ENCODE results near the gene ARHGAP22.

The ARHGAP22 gene

DNA sequence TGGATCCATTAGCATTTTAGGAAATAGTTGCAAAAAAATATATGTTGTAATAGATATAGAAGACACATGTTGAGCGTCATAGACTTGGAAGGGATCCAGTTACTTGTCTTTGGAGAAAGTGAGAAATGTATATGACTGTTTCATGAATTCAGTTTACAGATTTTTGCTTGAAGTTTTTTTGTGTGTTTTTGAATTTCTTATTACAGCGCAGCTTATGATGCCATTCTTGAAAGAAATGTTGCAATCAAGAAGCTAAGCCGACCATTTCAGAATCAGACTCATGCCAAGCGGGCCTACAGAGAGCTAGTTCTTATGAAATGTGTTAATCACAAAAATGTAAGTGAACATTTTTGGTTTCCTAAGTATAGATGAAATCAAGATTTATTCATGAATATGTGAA is 200.2 kb downstream of the ARHGAP22 start:
- no peak for DNase-seq
- TF ChIP-seq, protein P1, sequence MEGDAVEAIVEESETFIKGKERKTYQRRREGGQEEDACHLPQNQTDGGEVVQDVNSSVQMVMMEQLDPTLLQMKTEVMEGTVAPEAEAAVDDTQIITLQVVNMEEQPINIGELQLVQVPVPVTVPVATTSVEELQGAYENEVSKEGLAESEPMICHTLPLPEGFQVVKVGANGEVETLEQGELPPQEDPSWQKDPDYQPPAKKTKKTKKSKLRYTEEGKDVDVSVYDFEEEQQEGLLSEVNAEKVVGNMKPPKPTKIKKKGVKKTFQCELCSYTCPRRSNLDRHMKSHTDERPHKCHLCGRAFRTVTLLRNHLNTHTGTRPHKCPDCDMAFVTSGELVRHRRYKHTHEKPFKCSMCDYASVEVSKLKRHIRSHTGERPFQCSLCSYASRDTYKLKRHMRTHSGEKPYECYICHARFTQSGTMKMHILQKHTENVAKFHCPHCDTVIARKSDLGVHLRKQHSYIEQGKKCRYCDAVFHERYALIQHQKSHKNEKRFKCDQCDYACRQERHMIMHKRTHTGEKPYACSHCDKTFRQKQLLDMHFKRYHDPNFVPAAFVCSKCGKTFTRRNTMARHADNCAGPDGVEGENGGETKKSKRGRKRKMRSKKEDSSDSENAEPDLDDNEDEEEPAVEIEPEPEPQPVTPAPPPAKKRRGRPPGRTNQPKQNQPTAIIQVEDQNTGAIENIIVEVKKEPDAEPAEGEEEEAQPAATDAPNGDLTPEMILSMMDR (IDR thresholded peaks at IDR 0.05), result no peak
- H3K36me3 Mint-ChIP-seq (ENCODE audit: low read depth), result peaks cover 14% of the 10 kb centered on the region
- H3K27me3 Mint-ChIP-seq (ENCODE audit: low read depth, poor library complexity), result no peaks in the 10 kb centered on the region
- H3K4me1 Mint-ChIP-seq, result peaks cover 10% of the 10 kb centered on the region
- no peaks in the 10 kb centered on the region for H3K9me3 Mint-ChIP-seq
- H3K27ac Mint-ChIP-seq, result no peak overlapping the region
- H3K4me3 Mint-ChIP-seq, result no peak overlapping the region

DNA sequence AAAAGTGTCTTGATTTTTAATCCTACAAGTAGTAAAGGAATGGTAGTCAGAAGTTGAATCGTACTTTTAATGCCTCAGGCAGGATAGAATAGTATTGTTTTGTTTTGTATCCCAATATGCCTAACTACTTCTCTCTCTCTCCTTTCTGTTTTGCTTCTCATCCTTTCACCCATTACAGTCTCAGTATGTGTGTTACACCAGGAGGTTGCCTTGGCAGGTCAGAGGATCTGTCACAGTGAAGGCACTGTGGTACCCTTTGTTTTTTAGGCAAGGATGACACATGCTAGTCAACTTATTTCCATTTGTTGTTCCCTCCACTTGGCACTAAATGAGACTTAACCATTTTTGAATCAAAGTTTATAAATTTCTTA is 204.0 kb downstream of the ARHGAP22 start:
- H3K4me3 Mint-ChIP-seq, result no peak overlapping the region
- TF ChIP-seq, protein P1 (IDR thresholded peaks at IDR 0.05), result no peak
- peaks cover 3% of the 10 kb centered on the region for H3K27me3 Mint-ChIP-seq (ENCODE audit: low read depth, poor library complexity)
- peak overlapping the region; percentile 24 for H3K27ac Mint-ChIP-seq
- H3K4me1 Mint-ChIP-seq, result peaks cover 23% of the 10 kb centered on the region
- peaks cover 10% of the 10 kb centered on the region for H3K36me3 Mint-ChIP-seq (ENCODE audit: low read depth)
- H3K9me3 Mint-ChIP-seq, result no peaks in the 10 kb centered on the region
- DNase-seq, result no peak

DNA sequence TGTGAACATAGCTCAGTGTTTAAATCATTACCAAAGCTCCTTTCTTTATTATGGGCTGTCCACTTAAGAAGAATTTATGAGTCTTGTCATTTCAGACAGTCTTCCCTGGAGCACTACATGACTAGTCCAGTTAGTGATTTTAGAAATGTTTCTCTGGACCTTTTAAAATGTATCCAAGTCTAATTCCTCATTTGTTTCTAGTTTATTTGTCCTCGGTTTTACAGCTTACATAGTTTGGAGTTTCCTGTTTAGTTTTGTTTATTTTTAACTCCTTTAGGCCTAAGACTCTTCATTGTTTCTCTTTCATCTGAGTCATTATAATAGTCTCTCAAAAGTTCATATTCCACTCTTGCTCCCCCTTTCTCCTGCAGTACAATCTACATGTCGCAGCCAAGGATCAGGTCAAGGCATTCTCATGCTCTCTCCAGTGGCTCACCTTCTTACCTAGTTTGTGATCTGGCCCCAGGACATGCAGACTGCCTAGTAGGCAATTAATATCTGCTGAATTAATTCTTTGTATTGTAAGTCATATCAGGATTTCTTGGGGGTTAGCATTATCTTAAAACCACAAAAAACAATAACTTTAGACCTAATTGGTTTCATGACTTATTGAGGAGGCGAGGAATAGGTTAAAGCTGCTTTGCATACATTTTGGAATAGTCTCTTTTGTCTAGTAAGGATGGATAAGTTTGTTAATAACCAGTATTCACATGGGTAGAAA is 204.6 kb downstream of the ARHGAP22 start:
- no peaks in the 10 kb centered on the region for H3K9me3 Mint-ChIP-seq
- TF ChIP-seq, protein P1 (IDR thresholded peaks at IDR 0.05), result no peak
- no peak overlapping the region for H3K4me3 Mint-ChIP-seq
- peaks cover 3% of the 10 kb centered on the region for H3K27me3 Mint-ChIP-seq (ENCODE audit: low read depth, poor library complexity)
- peaks cover 23% of the 10 kb centered on the region for H3K4me1 Mint-ChIP-seq
- H3K27ac Mint-ChIP-seq, result peak overlapping the region; percentile 55
- no peak for DNase-seq
- H3K36me3 Mint-ChIP-seq (ENCODE audit: low read depth), result peaks cover 7% of the 10 kb centered on the region

DNA sequence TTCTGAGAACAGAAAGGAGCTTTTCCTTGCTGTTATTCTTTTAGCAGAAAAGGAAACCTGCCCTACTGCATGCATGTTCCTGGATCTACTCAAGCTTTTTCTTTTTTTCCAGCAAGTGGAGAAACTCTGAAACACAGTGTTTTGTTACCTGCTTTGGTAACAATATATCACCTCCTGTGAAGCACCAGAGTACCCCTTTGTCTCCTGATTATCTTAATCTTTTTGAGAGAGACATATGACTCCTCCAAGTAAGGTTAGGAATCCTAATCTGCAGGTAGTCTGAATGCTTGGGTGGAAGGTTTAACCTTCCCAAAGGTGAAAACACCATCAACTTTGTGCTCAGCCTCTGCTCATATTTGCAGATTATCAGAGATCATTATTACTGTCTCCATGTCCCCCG is 205.3 kb downstream of the ARHGAP22 start:
- H3K4me3 Mint-ChIP-seq, result no peak overlapping the region
- peak overlapping the region; percentile 94 for H3K27ac Mint-ChIP-seq
- H3K27me3 Mint-ChIP-seq (ENCODE audit: low read depth, poor library complexity), result peaks cover 3% of the 10 kb centered on the region

DNA sequence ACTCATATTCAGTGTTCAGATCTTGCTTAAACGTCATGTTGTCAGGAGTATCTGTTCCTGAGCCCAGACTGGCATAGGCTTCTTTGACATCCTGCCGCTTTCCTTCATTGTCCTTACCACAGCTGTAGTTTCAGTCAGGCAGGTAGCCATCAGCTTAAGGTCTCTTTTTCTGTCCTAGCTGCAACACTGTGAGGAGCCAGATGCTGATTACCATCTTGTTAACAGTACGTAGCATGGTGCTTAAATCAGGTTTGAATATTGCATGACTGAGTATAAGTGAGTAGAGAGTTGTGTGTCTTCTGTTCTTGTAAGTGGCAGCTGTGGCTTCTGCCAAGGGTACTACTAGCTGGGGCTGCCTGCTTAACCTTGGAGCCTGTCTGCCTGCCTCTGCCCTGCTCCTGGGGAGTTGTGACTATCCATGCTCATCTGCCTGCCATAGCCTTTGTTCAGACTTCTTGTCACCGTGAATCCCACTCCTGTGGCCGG is 205.8 kb downstream of the ARHGAP22 start:
- H3K36me3 Mint-ChIP-seq (ENCODE audit: low read depth), result no peaks in the 10 kb centered on the region
- H3K27ac Mint-ChIP-seq, result peak overlapping the region; percentile 94
- DNase-seq, result peak; percentile 3

More for the DNA sequence above, 205.3 kb downstream of the ARHGAP22 start:
- DNase-seq, result no peak
- Mint-ChIP-seq H3K9me3 (no peaks in the 10 kb centered on the region), H3K4me1 (peaks cover 23% of the 10 kb centered on the region), H3K36me3 (ENCODE audit: low read depth) (peaks cover 4% of the 10 kb centered on the region)
- TF ChIP-seq, protein P1 (IDR thresholded peaks at IDR 0.05), result no peak

More for the DNA sequence above, 205.8 kb downstream of the ARHGAP22 start:
- H3K4me1 Mint-ChIP-seq, result peaks cover 23% of the 10 kb centered on the region
- H3K4me3 Mint-ChIP-seq, result no peak overlapping the region
- peaks cover 3% of the 10 kb centered on the region for H3K27me3 Mint-ChIP-seq (ENCODE audit: low read depth, poor library complexity)
- H3K9me3 Mint-ChIP-seq, result no peaks in the 10 kb centered on the region
- TF ChIP-seq, protein P1 (IDR thresholded peaks at IDR 0.05), result no peak
